WTC11 (cell line): ENCODE results near the gene CYP2R1. TPM values are rescaled to one million over a fixed set of nuclear protein-coding genes. Genes with fewer than 3 reads are reported as not detected.

ENCODE experiments used
- ATAC-seq: fragments of 200-7000 bp; cut with Tn5 transposase; 2 replicates; pipeline ENCODE4 v1.10.0; 2021; ENCODE audit warnings: mild to moderate bottlenecking, moderate library complexity
- CTCF ChIA-PET: fragments of 300-600 bp; sonication (Branson Sonifier 250); formaldehyde crosslinking; loops from one replicate; lab custom pipeline; 2021; ENCODE audit warnings: antibody characterized with exemption; lab: Charles Lee
- POLR2A ChIA-PET: fragments of 350-600 bp; sonication (Branson Sonifier 250); formaldehyde crosslinking; loops from one replicate; lab custom pipeline; 2021; ENCODE audit warnings: antibody characterized with exemption; lab: Charles Lee
- DNase-seq: peaks from one replicate; pipeline ENCODE4 v3.0.0; 2021; ENCODE audit warnings: low spot score
- H3K27ac Mint-ChIP-seq: 2 replicates; pipeline ENCODE4 v1.8.0; 2021; ENCODE audit warnings: mixed read lengths
- H3K27me3 Mint-ChIP-seq: 2 replicates; pipeline ENCODE4 v1.8.0; 2021; ENCODE audit warnings: low read depth, mild to moderate bottlenecking, moderate library complexity, mixed read lengths
- H3K36me3 Mint-ChIP-seq: 2 replicates; pipeline ENCODE4 v1.8.0; 2021; ENCODE audit warnings: mixed read lengths
- H3K4me1 Mint-ChIP-seq: 2 replicates; pipeline ENCODE4 v1.8.0; 2022; ENCODE audit warnings: mixed read lengths
- H3K4me3 Mint-ChIP-seq: 2 replicates; pipeline ENCODE4 v1.8.0; 2021; ENCODE audit warnings: mild to moderate bottlenecking, moderate library complexity, mixed read lengths
- H3K9me3 Mint-ChIP-seq: 2 replicates; pipeline ENCODE4 v1.8.0; 2021; ENCODE audit warnings: mixed read lengths
- ESRRA ChIP-seq: sonication (generic); formaldehyde crosslinking; IDR thresholded peaks from 2 replicates; pipeline ENCODE4 v1.8.1; 2022; ENCODE audit warnings: mild to moderate bottlenecking, missing genetic modification reagents, borderline replicate concordance
- GRHL2 ChIP-seq: fragments of 250-450 bp; sonication (Bioruptor Pico); IDR thresholded peaks from 2 replicates; pipeline ENCODE4 v1.8.0; 2022; ENCODE audit warnings: mild to moderate bottlenecking, moderate library complexity; ENCODE audit not compliant: insufficient replicate concordance, severe bottlenecking
- GTF2I ChIP-seq: fragments of 250-450 bp; sonication (Bioruptor Pico); conservative IDR thresholded peaks from 2 replicates; pipeline ENCODE4 v1.4.0; 2021; ENCODE audit warnings: mild to moderate bottlenecking
- JAZF1 ChIP-seq: fragments of 250-450 bp; sonication (Bioruptor Pico); IDR thresholded peaks from 2 replicates; pipeline ENCODE4 v1.9.0; 2021; ENCODE audit warnings: moderate library complexity, mild to moderate bottlenecking, inconsistent platforms
- MYBL2 ChIP-seq: sonication (generic); formaldehyde crosslinking; IDR thresholded peaks from 2 replicates; pipeline ENCODE4 v1.8.1; 2023; ENCODE audit warnings: mild to moderate bottlenecking, moderate library complexity, missing genetic modification reagents
- NFE2L1 ChIP-seq: sonication (generic); formaldehyde crosslinking; IDR thresholded peaks from 2 replicates; pipeline ENCODE4 v1.8.1; 2023; ENCODE audit warnings: missing genetic modification reagents
- OVOL2 ChIP-seq: fragments of 250-450 bp; sonication (Bioruptor Pico); IDR thresholded peaks from 2 replicates; pipeline ENCODE4 v1.9.0; 2021; ENCODE audit warnings: mild to moderate bottlenecking, borderline replicate concordance
- RORB ChIP-seq: fragments of 250-450 bp; sonication (Bioruptor Pico); IDR thresholded peaks from 2 replicates; pipeline ENCODE4 v1.9.0; 2021; ENCODE audit warnings: mild to moderate bottlenecking
- SMAD3 ChIP-seq: sonication (generic); formaldehyde crosslinking; IDR thresholded peaks from 2 replicates; pipeline ENCODE4 v1.8.0; 2022; ENCODE audit warnings: missing genetic modification reagents, mild to moderate bottlenecking, borderline replicate concordance
- TEAD1 ChIP-seq: sonication (generic); formaldehyde crosslinking; IDR thresholded peaks from 2 replicates; pipeline ENCODE4 v1.8.0; 2022; ENCODE audit warnings: mild to moderate bottlenecking, missing genetic modification reagents
- total RNA-seq: library from RNA; stranded (reverse); gene quantifications from 3 replicates; pipeline ENCODE4 v1.2.3, GENCODE V29; 2021
- TF ChIP-seq, protein P1 (sequence below): sonication (generic); formaldehyde crosslinking; conservative IDR thresholded peaks from 2 replicates; pipeline ENCODE4 v1.8.1; 2023; ENCODE audit warnings: mild to moderate bottlenecking, low read depth, missing genetic modification reagents, moderate library complexity
- TF ChIP-seq, protein P2 (sequence below): sonication (generic); formaldehyde crosslinking; IDR thresholded peaks from 2 replicates; pipeline ENCODE4 v1.8.1; 2023; ENCODE audit warnings: mild to moderate bottlenecking, missing genetic modification reagents, borderline replicate concordance
- TF ChIP-seq, protein P3 (sequence below): fragments of 250-450 bp; sonication (Bioruptor Pico); conservative IDR thresholded peaks from 2 replicates; pipeline ENCODE4 v1.9.0; 2021; ENCODE audit warnings: mild to moderate bottlenecking
- TF ChIP-seq, protein P4 (sequence below): fragments of 250-450 bp; sonication (Bioruptor Pico); IDR thresholded peaks from 2 replicates; pipeline ENCODE4 v1.8.0; 2021; ENCODE audit warnings: mild to moderate bottlenecking
- TF ChIP-seq, protein P5 (sequence below): fragments of 250-450 bp; sonication (Bioruptor Pico); IDR thresholded peaks from 2 replicates; pipeline ENCODE4 v2.1.2; 2022; ENCODE audit warnings: mild to moderate bottlenecking, moderate library complexity
- TF ChIP-seq, protein P6 (sequence below): sonication (generic); formaldehyde crosslinking; IDR thresholded peaks from 2 replicates; pipeline ENCODE4 v1.8.0; 2023; ENCODE audit warnings: missing genetic modification reagents
- TF ChIP-seq, protein P7 (sequence below): sonication (generic); formaldehyde crosslinking; IDR thresholded peaks from 2 replicates; pipeline ENCODE4 v1.8.1; 2023; ENCODE audit warnings: mild to moderate bottlenecking, moderate library complexity, missing genetic modification reagents
- TF ChIP-seq, protein P8 (sequence below): sonication (generic); formaldehyde crosslinking; IDR thresholded peaks from 2 replicates; pipeline ENCODE4 v1.8.0; 2022; ENCODE audit warnings: mild to moderate bottlenecking, missing genetic modification reagents
- TF ChIP-seq, protein P9 (sequence below): sonication (generic); formaldehyde crosslinking; IDR thresholded peaks from 2 replicates; pipeline ENCODE4 v1.8.1; 2022; ENCODE audit warnings: low read depth, mild to moderate bottlenecking, moderate library complexity, missing genetic modification reagents, borderline replicate concordance

CYP2R1 gene
- total RNA-seq, 1 experiment from 2014 or later = 14.9 TPM

DNA sequence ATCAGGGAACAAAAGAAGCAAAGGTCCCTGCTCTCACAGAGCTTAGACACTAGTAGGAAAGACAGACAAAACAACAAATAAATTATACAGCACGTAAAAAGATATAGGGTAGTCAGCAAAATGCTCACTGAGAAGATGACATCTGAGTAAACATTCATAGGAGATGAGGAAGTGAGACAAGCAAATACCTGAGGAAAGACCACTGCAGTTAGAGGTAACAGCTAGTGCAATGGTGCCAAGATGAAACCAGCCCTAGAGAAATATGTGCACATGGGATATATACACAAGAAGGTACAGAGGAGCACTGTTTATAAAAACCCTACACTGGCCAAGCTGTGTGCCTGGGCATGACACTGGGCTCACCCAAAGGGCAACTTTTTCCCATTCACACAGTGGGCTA is 9.8 kb downstream of the CYP2R1 start (continued):
- TF ChIP-seq, protein P1, sequence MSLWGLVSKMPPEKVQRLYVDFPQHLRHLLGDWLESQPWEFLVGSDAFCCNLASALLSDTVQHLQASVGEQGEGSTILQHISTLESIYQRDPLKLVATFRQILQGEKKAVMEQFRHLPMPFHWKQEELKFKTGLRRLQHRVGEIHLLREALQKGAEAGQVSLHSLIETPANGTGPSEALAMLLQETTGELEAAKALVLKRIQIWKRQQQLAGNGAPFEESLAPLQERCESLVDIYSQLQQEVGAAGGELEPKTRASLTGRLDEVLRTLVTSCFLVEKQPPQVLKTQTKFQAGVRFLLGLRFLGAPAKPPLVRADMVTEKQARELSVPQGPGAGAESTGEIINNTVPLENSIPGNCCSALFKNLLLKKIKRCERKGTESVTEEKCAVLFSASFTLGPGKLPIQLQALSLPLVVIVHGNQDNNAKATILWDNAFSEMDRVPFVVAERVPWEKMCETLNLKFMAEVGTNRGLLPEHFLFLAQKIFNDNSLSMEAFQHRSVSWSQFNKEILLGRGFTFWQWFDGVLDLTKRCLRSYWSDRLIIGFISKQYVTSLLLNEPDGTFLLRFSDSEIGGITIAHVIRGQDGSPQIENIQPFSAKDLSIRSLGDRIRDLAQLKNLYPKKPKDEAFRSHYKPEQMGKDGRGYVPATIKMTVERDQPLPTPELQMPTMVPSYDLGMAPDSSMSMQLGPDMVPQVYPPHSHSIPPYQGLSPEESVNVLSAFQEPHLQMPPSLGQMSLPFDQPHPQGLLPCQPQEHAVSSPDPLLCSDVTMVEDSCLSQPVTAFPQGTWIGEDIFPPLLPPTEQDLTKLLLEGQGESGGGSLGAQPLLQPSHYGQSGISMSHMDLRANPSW (CRISPR knock-in tag) = no peak
- TF ChIP-seq JAZF1 (CRISPR knock-in tag) (no peak), TEAD1 (no peak)
- TF ChIP-seq, protein P2, sequence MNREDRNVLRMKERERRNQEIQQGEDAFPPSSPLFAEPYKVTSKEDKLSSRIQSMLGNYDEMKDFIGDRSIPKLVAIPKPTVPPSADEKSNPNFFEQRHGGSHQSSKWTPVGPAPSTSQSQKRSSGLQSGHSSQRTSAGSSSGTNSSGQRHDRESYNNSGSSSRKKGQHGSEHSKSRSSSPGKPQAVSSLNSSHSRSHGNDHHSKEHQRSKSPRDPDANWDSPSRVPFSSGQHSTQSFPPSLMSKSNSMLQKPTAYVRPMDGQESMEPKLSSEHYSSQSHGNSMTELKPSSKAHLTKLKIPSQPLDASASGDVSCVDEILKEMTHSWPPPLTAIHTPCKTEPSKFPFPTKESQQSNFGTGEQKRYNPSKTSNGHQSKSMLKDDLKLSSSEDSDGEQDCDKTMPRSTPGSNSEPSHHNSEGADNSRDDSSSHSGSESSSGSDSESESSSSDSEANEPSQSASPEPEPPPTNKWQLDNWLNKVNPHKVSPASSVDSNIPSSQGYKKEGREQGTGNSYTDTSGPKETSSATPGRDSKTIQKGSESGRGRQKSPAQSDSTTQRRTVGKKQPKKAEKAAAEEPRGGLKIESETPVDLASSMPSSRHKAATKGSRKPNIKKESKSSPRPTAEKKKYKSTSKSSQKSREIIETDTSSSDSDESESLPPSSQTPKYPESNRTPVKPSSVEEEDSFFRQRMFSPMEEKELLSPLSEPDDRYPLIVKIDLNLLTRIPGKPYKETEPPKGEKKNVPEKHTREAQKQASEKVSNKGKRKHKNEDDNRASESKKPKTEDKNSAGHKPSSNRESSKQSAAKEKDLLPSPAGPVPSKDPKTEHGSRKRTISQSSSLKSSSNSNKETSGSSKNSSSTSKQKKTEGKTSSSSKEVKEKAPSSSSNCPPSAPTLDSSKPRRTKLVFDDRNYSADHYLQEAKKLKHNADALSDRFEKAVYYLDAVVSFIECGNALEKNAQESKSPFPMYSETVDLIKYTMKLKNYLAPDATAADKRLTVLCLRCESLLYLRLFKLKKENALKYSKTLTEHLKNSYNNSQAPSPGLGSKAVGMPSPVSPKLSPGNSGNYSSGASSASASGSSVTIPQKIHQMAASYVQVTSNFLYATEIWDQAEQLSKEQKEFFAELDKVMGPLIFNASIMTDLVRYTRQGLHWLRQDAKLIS = no peak

DNA sequence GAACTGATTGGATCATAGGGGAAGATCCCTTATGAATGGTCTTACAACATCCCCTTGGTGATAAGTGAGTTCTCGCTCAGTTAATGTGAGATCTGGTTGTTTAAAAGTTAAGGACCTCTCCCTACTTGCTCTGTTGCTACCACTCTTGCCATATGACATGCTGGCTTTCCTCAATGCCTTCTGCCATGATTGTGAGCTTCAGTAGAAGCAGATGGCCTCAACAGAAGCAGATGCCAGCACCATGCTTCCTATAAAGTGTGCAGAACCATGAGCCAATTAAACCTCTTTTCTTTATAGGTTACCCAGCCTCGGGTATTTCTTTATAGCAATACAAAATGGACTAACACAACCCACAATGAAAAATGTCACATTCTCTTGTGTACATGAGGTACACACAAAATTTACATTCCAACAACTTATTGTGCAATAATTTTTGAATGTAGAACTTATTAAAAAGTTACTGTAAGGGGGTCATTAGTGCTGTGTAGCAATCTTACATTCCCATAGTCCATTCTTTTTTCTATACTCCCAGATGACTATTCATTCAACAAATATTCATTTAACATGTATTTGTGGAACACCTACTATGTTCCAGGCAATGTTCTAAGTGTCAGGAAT is 10.3 kb downstream of the CYP2R1 start:
- CTCF ChIA-PET = no interaction called here
- POLR2A ChIA-PET = no interaction called here
- DNase-seq (no peak), ATAC-seq (no peak)
- Mint-ChIP-seq H3K36me3 (peaks cover 8% of the 10 kb centered on the region), H3K4me3 (no peak overlapping the region), H3K9me3 (peaks cover 9% of the 10 kb centered on the region), H3K27ac (no peak overlapping the region), H3K27me3 (no peaks in the 10 kb centered on the region), H3K4me1 (no peaks in the 10 kb centered on the region)
- TF ChIP-seq, protein P3, sequence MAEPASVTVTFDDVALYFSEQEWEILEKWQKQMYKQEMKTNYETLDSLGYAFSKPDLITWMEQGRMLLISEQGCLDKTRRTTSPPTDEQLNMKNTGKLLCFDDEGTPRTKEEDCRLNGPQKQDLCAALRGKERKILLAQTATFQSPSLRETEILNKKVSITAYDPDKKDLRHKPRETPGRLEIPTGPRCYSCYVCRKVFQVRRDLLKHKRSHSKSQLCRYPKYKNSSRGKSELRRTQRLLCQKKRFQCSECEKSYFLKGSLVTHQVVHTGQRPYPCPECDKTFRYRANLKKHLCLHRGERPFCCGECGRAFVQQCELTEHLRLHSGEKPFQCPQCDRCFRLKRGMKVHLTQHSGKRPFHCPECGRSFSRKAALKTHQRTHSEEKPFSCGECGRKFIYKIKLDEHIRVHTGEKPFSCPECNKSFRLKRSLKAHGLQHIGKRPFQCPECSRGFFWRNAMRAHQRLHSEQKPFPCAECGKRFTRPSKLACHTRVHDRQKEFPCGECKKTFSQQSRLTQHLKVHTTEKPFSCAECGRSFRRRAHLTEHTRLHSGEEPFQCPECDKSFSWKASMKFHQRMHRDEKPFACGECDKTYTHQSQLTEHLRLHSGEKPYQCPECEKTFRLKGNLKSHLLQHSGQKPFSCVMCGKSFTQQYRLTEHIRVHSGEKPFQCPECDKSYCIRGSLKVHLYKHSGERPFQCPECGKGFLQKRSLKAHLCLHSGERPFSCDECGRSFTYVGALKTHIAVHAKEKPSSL = no peak
- TF ChIP-seq ESRRA (CRISPR knock-in tag) (no peak), SMAD3 (CRISPR knock-in tag) (no peak), GTF2I (CRISPR knock-in tag) (no peak), RORB (no peak), NFE2L1 (CRISPR knock-in tag) (no peak), TEAD1 (no peak), MYBL2 (CRISPR knock-in tag) (no peak), OVOL2 (CRISPR knock-in tag) (no peak), GRHL2 (CRISPR knock-in tag) (no peak)
- TF ChIP-seq, protein P4, sequence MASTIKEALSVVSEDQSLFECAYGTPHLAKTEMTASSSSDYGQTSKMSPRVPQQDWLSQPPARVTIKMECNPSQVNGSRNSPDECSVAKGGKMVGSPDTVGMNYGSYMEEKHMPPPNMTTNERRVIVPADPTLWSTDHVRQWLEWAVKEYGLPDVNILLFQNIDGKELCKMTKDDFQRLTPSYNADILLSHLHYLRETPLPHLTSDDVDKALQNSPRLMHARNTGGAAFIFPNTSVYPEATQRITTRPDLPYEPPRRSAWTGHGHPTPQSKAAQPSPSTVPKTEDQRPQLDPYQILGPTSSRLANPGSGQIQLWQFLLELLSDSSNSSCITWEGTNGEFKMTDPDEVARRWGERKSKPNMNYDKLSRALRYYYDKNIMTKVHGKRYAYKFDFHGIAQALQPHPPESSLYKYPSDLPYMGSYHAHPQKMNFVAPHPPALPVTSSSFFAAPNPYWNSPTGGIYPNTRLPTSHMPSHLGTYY (CRISPR knock-in tag) = no peak
- TF ChIP-seq, protein P5, sequence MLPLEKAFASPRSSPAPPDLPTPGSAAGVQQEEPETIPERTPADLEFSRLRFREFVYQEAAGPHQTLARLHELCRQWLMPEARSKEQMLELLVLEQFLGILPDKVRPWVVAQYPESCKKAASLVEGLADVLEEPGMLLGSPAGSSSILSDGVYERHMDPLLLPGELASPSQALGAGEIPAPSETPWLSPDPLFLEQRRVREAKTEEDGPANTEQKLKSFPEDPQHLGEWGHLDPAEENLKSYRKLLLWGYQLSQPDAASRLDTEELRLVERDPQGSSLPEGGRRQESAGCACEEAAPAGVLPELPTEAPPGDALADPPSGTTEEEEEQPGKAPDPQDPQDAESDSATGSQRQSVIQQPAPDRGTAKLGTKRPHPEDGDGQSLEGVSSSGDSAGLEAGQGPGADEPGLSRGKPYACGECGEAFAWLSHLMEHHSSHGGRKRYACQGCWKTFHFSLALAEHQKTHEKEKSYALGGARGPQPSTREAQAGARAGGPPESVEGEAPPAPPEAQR (CRISPR knock-in tag) = no peak
- TF ChIP-seq, protein P6, sequence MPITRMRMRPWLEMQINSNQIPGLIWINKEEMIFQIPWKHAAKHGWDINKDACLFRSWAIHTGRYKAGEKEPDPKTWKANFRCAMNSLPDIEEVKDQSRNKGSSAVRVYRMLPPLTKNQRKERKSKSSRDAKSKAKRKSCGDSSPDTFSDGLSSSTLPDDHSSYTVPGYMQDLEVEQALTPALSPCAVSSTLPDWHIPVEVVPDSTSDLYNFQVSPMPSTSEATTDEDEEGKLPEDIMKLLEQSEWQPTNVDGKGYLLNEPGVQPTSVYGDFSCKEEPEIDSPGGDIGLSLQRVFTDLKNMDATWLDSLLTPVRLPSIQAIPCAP = no peak
- TF ChIP-seq, protein P7, sequence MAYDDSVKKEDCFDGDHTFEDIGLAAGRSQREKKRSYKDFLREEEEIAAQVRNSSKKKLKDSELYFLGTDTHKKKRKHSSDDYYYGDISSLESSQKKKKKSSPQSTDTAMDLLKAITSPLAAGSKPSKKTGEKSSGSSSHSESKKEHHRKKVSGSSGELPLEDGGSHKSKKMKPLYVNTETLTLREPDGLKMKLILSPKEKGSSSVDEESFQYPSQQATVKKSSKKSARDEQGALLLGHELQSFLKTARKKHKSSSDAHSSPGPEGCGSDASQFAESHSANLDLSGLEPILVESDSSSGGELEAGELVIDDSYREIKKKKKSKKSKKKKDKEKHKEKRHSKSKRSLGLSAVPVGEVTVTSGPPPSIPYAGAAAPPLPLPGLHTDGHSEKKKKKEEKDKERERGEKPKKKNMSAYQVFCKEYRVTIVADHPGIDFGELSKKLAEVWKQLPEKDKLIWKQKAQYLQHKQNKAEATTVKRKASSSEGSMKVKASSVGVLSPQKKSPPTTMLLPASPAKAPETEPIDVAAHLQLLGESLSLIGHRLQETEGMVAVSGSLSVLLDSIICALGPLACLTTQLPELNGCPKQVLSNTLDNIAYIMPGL (CRISPR knock-in tag) = no peak
- TF ChIP-seq, protein P8, sequence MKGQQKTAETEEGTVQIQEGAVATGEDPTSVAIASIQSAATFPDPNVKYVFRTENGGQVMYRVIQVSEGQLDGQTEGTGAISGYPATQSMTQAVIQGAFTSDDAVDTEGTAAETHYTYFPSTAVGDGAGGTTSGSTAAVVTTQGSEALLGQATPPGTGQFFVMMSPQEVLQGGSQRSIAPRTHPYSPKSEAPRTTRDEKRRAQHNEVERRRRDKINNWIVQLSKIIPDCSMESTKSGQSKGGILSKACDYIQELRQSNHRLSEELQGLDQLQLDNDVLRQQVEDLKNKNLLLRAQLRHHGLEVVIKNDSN = no peak
- TF ChIP-seq, protein P9, sequence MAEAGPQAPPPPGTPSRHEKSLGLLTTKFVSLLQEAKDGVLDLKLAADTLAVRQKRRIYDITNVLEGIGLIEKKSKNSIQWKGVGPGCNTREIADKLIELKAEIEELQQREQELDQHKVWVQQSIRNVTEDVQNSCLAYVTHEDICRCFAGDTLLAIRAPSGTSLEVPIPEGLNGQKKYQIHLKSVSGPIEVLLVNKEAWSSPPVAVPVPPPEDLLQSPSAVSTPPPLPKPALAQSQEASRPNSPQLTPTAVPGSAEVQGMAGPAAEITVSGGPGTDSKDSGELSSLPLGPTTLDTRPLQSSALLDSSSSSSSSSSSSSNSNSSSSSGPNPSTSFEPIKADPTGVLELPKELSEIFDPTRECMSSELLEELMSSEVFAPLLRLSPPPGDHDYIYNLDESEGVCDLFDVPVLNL = no peak
